ENCODE data around the gene GASK1A.
"Not testable (repeated sequence)": the region's sequence is repeated elsewhere in the genome, so short reads cannot be mapped to it uniquely, and the experiment has no call there.

GASK1A gene

GRCh38 chr3:43063114-43063513 is 84.0 kb downstream of the GASK1A start:
- no peak for TF ChIP-seq ZNF274 (IDR thresholded peaks at IDR 0.05; ENCODE audit: low read depth, low read length)
- H3K4me3 ChIP-seq (ENCODE audit: low read length) = no peak overlapping the region

- H3K4me3 ChIP-seq (ENCODE audit: low read length) = not testable (repeated sequence)
Measured at GRCh38 chr3:43070670-43071069, 91.6 kb downstream of the GASK1A start.

- no peak overlapping the region for H3K4me3 ChIP-seq (ENCODE audit: low read length)
- no peak for TF ChIP-seq ZNF274 (IDR thresholded peaks at IDR 0.05; ENCODE audit: low read depth, low read length)
Measured at GRCh38 chr3:43071313-43071893, 92.3 kb downstream of the GASK1A start.

GRCh38 chr3:43072361-43072760 is 93.2 kb downstream of the GASK1A start:
- TF ChIP-seq ZNF274 (IDR thresholded peaks at IDR 0.05; ENCODE audit: low read depth, low read length) = no peak
- no peak overlapping the region for H3K4me3 ChIP-seq (ENCODE audit: low read length)

GRCh38 chr3:43073116-43073835 is 94.2 kb downstream of the GASK1A start:
- H3K4me3 ChIP-seq (ENCODE audit: low read length) = no peak overlapping the region
- TF ChIP-seq ZNF274 (IDR thresholded peaks at IDR 0.05; ENCODE audit: low read depth, low read length) = no peak

GRCh38 chr3:43073836-43074220 is 94.7 kb downstream of the GASK1A start:
- H3K4me3 ChIP-seq (ENCODE audit: low read length) = no peak overlapping the region
- no peak for TF ChIP-seq ZNF274 (IDR thresholded peaks at IDR 0.05; ENCODE audit: low read depth, low read length)

- no peak overlapping the region for H3K4me3 ChIP-seq (ENCODE audit: low read length)
- TF ChIP-seq ZNF274 (IDR thresholded peaks at IDR 0.05; ENCODE audit: low read depth, low read length) = no peak
Measured at GRCh38 chr3:43074482-43074881, 95.4 kb downstream of the GASK1A start.

GRCh38 chr3:43074901-43075689 is 96.0 kb downstream of the GASK1A start:
- no peak overlapping the region for H3K4me3 ChIP-seq (ENCODE audit: low read length)
- no peak for TF ChIP-seq ZNF274 (IDR thresholded peaks at IDR 0.05; ENCODE audit: low read depth, low read length)

GRCh38 chr3:43075904-43076661 is 97.0 kb downstream of the GASK1A start:
- TF ChIP-seq ZNF274 (IDR thresholded peaks at IDR 0.05; ENCODE audit: low read depth, low read length) = no peak
- no peak overlapping the region for H3K4me3 ChIP-seq (ENCODE audit: low read length)

- H3K4me3 ChIP-seq (ENCODE audit: low read length) = no peak overlapping the region
- TF ChIP-seq ZNF274 (IDR thresholded peaks at IDR 0.05; ENCODE audit: low read depth, low read length) = no peak
Measured at GRCh38 chr3:43076857-43077256, 97.7 kb downstream of the GASK1A start.

GRCh38 chr3:43077261-43077660 is 98.2 kb downstream of the GASK1A start:
- no peak for TF ChIP-seq ZNF274 (IDR thresholded peaks at IDR 0.05; ENCODE audit: low read depth, low read length)
- no peak overlapping the region for H3K4me3 ChIP-seq (ENCODE audit: low read length)

- no peak overlapping the region for H3K4me3 ChIP-seq (ENCODE audit: low read length)
- no peak for TF ChIP-seq ZNF274 (IDR thresholded peaks at IDR 0.05; ENCODE audit: low read depth, low read length)
Measured at GRCh38 chr3:43077707-43078106, 98.6 kb downstream of the GASK1A start.

- TF ChIP-seq ZNF274 (IDR thresholded peaks at IDR 0.05; ENCODE audit: low read depth, low read length) = no peak
- no peak overlapping the region for H3K4me3 ChIP-seq (ENCODE audit: low read length)
Measured at GRCh38 chr3:43079536-43080332, 100.6 kb downstream of the GASK1A start.

Data from GM08714 (cell line).